22Rv1 (cell line): ENCODE results near the gene BLID.

Experiments used
- H3K27ac ChIP-seq: fragments of 450-650 bp; 2 replicates; pipeline ENCODE4 v1.5.1; 2017
- ZFX ChIP-seq: fragments of 450-650 bp; IDR thresholded peaks from 2 replicates; pipeline ENCODE4 v1.6.1; 2017; ENCODE audit warnings: antibody characterized with exemption, borderline replicate concordance
- TF ChIP-seq, protein P1 (sequence below): fragments of 450-650 bp; IDR thresholded peaks from 2 replicates; pipeline ENCODE4 v1.5.1; 2017; ENCODE audit warnings: mild to moderate bottlenecking

Gene BLID

DNA sequence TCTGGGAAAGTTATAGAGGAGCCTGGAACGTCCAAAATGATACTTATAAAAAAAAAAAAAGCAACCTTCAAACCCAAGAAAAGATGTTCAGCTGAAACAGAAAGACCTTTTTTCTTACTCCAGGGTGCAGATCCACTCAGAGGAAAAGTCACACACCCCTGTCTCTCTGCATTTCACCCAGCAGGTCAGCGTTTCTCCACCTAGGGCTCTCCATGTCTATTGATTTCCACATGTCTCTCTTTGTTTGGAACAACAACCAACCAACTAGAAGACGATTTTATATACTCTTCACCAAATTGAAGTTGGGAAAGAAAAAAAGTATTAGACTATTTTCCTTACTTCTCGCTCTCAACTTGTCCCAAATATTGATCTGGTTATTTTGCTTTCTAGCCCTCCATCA is 42.2 kb upstream of the BLID start:
- no peak overlapping the region for H3K27ac ChIP-seq

DNA sequence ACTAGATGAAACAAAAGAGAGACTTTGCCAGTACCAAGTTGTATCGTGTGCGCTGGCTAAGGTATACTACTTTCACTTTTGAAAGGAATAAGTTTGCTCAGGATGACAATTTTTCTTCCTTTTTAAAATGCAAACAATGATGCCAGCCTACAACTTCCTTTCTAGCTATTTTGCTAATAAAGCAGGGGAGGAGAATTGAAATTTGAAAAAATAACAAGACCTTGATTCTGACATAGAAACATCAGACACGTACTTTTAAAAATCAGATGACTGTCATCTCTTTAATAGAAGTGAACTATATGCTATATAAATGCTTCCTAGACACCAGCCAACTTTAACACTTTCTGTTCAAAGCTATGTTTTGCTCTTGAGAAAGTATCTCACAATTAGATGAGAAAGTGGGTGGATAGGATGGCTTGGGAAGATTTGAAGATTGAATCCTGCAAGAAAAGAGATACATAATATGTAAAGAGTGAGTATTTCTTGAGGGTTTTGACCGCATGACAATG is 41.7 kb upstream of the BLID start:
- H3K27ac ChIP-seq: no peak overlapping the region
- TF ChIP-seq ZFX: no peak
- TF ChIP-seq, protein P1, sequence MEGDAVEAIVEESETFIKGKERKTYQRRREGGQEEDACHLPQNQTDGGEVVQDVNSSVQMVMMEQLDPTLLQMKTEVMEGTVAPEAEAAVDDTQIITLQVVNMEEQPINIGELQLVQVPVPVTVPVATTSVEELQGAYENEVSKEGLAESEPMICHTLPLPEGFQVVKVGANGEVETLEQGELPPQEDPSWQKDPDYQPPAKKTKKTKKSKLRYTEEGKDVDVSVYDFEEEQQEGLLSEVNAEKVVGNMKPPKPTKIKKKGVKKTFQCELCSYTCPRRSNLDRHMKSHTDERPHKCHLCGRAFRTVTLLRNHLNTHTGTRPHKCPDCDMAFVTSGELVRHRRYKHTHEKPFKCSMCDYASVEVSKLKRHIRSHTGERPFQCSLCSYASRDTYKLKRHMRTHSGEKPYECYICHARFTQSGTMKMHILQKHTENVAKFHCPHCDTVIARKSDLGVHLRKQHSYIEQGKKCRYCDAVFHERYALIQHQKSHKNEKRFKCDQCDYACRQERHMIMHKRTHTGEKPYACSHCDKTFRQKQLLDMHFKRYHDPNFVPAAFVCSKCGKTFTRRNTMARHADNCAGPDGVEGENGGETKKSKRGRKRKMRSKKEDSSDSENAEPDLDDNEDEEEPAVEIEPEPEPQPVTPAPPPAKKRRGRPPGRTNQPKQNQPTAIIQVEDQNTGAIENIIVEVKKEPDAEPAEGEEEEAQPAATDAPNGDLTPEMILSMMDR: no peak

More for the DNA sequence above, 42.2 kb upstream of the BLID start:
- TF ChIP-seq, protein P1: no peak
- no peak for TF ChIP-seq ZFX

DNA sequence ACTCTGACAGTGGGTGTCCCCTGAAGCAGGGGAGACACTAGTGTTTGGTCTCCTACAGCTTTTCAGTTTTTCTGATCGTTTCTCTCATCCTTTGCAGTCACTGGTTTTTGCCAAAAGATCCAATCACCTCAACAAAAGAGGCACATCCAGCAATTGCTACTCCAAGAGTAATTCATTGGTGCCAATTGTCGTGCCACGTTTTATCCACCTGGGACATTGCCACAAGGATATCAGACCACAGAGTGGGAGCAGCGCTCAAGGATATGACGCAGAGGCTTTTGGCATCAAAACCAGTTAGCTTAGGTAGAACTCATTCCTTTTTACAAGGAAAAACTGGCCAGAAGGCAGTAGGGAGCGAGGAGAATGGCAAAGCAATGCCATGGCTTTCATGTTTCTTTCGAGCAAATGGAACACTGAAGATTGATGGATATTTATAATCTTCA is 40.9 kb upstream of the BLID start:
- TF ChIP-seq, protein P1: no peak
- TF ChIP-seq ZFX: no peak
- no peak overlapping the region for H3K27ac ChIP-seq

DNA sequence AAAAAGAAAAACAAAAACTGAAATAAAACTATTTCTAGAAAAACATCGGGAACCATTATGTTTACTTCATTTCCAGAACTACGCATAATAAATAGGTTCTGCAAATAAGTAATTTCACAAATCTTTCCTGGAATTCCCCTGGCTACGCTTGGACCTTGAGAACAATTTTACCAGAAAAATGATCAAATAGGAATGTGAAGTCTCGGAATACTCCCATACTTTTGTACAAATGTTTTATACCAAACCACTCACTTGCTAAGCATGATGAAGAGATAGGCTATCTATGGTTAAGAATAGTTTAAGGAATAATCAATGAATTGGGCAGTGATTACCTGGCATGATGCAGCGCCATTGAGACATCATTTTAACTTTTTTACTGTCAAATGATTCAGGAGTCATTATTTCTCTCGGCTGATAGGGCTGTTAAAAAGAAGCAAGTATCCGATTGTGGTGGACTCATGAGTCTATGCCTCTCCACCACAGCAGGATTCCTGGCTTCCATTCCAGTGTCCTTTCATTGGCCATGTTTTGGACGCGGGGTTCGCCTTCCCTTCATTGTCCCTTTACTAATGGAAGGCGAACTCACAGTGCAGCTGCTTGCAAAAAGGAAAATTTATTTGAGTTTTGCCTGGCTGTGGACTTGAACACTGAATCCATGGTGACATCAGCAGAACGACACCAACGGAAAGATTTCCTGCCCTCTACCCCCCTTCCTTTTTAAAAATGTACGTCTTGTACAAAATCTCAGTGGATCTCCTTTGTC is 39.9 kb upstream of the BLID start:
- no peak overlapping the region for H3K27ac ChIP-seq
- TF ChIP-seq ZFX: no peak
- TF ChIP-seq, protein P1: no peak

DNA sequence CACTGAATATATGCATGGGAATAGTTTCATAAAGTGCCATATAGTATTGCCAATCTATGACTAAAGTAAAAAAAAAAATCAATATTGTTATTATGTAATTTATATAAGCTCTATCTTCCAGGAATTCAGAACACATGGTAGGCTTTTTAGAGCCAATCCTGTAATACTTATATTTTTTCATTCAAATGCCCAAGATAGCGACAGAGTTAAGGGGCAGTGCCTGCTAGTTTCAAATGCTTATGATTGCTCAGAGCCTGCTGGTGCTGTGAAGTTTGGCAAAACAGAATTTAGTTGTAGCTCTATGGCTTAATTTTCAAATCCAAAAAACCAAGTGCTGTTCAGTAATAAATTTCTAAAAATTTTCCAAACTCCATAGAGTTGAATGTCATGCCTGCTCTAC is 39.0 kb upstream of the BLID start:
- no peak overlapping the region for H3K27ac ChIP-seq
- no peak for TF ChIP-seq ZFX
- TF ChIP-seq, protein P1: no peak

DNA sequence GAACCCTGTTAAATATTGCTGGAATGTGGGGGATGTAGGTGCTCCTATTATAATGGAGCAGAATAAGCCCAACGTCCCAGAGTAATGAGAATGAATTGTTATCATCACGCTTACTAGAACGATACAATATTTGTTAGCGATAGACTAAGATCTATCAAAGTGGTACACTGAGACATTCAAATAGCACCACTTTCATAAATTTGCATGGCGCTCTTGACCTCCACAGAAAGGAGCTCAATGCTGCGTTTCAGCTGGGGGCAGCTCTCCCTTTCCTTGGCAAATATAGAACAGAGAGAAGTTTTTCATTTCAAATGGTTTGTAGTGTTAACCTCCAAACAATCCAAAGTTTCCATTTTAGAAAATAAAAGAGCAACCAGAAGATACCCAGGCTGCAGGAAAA is 38.2 kb upstream of the BLID start:
- TF ChIP-seq, protein P1: no peak
- TF ChIP-seq ZFX: no peak

DNA sequence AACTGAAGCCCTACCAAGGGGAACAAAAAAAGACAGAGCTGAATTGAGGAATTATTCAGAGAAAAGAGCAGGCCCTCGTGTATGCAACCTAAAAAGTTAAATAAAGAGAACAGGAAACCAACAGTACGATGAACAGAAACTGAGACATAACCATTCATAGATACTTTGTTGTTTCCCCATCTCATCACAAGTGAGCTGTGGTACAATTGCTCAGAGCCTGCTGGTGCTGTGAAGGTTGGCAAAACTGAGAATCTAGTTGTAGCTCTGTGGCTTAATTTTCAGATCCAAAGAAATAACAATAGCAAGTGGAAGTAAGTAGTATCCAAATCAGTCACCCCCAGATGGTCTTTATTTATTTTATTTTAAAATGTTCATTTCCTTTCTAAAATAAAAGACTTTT is 37.7 kb upstream of the BLID start:
- H3K27ac ChIP-seq: no peak overlapping the region
- TF ChIP-seq ZFX: no peak
- TF ChIP-seq, protein P1: no peak

More for the DNA sequence above, 38.2 kb upstream of the BLID start:
- no peak overlapping the region for H3K27ac ChIP-seq
